H9 (cell line): ENCODE data around the gene CYTL1. TPM values are rescaled to one million over a fixed set of nuclear protein-coding genes. Genes with fewer than 3 reads are reported as not detected.
"Not testable (repeated sequence)": the region's sequence is repeated elsewhere in the genome, so short reads cannot be mapped to it uniquely, and the experiment has no call there.

Source experiments
- DNase-seq: peaks from one replicate; pipeline ENCODE4 v3.0.0-alpha.2; 2017
- H2AFZ ChIP-seq: one replicate; pipeline ENCODE4 v1.6.1; 2013; ENCODE audit warnings: mild to moderate bottlenecking, low read length, control low read depth, moderate library complexity
- H2AK5ac ChIP-seq: 2 replicates; pipeline ENCODE4 v1.6.1; 2013; ENCODE audit warnings: low read length, control low read depth, mixed read lengths; ENCODE audit not compliant: insufficient read length
- H2BK120ac ChIP-seq: one replicate; pipeline ENCODE4 v1.6.1; 2013; ENCODE audit warnings: low read depth, mild to moderate bottlenecking, low read length, control low read depth, inconsistent platforms; ENCODE audit not compliant: poor library complexity, severe bottlenecking
- H2BK12ac ChIP-seq: 2 replicates; pipeline ENCODE4 v1.6.1; 2013; ENCODE audit warnings: low read length, control low read depth, mixed read lengths, low read depth; ENCODE audit not compliant: insufficient read length
- H2BK15ac ChIP-seq: 2 replicates; pipeline ENCODE4 v1.6.1; 2013; ENCODE audit warnings: low read depth, low read length, control low read depth
- H2BK20ac ChIP-seq: one replicate; pipeline ENCODE4 v1.6.1; 2013; ENCODE audit warnings: low read depth, mild to moderate bottlenecking, low read length, control low read depth, inconsistent platforms; ENCODE audit not compliant: poor library complexity, severe bottlenecking
- H2BK5ac ChIP-seq: 2 replicates; pipeline ENCODE4 v1.6.1; 2013; ENCODE audit warnings: low read length, control low read depth, mixed read lengths; ENCODE audit not compliant: insufficient read length
- H3K14ac ChIP-seq: 2 replicates; pipeline ENCODE4 v1.6.1; 2013; ENCODE audit warnings: low read length, control low read depth; ENCODE audit not compliant: insufficient read depth
- H3K18ac ChIP-seq: 2 replicates; pipeline ENCODE4 v1.6.1; 2013; ENCODE audit warnings: low read depth, mild to moderate bottlenecking, mixed read lengths, low read length, control low read depth; ENCODE audit not compliant: insufficient read length
- H3K23ac ChIP-seq: 2 replicates; pipeline ENCODE4 v1.6.1; 2013; ENCODE audit warnings: low read length, control low read depth, mixed read lengths, low read depth; ENCODE audit not compliant: insufficient read length
- H3K23me2 ChIP-seq: 2 replicates; pipeline ENCODE4 v1.6.1; 2013; ENCODE audit warnings: low read depth, mild to moderate bottlenecking, mixed read lengths, low read length, control low read depth; ENCODE audit not compliant: insufficient read length, poor library complexity, severe bottlenecking
- H3K27ac ChIP-seq: 2 replicates; pipeline ENCODE4 v1.5.1; 2013; ENCODE audit warnings: low read length, control low read depth, mixed read lengths, low read depth; ENCODE audit not compliant: insufficient read length
- H3K27me3 ChIP-seq: 2 replicates; pipeline ENCODE4 v1.6.1; 2013; ENCODE audit warnings: low read length, control low read depth, inconsistent platforms; ENCODE audit not compliant: insufficient read depth
- H3K4ac ChIP-seq: 2 replicates; pipeline ENCODE4 v1.6.1; 2013; ENCODE audit warnings: low read depth, mild to moderate bottlenecking, control low read depth, inconsistent platforms, low read length, moderate library complexity
- H3K4me1 ChIP-seq: 2 replicates; pipeline ENCODE4 v1.6.1; 2013; ENCODE audit warnings: low read length, control low read depth, inconsistent platforms; ENCODE audit not compliant: insufficient read depth
- H3K4me2 ChIP-seq: 2 replicates; pipeline ENCODE4 v1.6.1; 2013; ENCODE audit warnings: low read length, control low read depth, mixed read lengths; ENCODE audit not compliant: insufficient read length, insufficient read depth
- H3K56ac ChIP-seq: 2 replicates; pipeline ENCODE4 v1.6.1; 2013; ENCODE audit warnings: low read depth, mild to moderate bottlenecking, mixed read lengths, low read length, control low read depth; ENCODE audit not compliant: insufficient read length
- H3K79me1 ChIP-seq: 2 replicates; pipeline ENCODE4 v1.6.1; 2013; ENCODE audit warnings: low read depth, mild to moderate bottlenecking, moderate library complexity, low read length, control low read depth, inconsistent platforms; ENCODE audit not compliant: insufficient read depth, poor library complexity, severe bottlenecking
- H3K79me2 ChIP-seq: 2 replicates; pipeline ENCODE4 v1.6.1; 2013; ENCODE audit warnings: low read length, control low read depth, inconsistent platforms; ENCODE audit not compliant: insufficient read depth
- H3K9ac ChIP-seq: 2 replicates; pipeline ENCODE4 v1.6.1; 2013; ENCODE audit warnings: low read length, control low read depth, mixed read lengths; ENCODE audit not compliant: insufficient read length; ENCODE audit errors: extremely low read depth
- H3K9me3 ChIP-seq: one replicate; pipeline ENCODE4 v1.6.1; 2013; ENCODE audit warnings: low read depth, low read length, inconsistent platforms; ENCODE audit not compliant: control insufficient read depth
- H3T11ph ChIP-seq: one replicate; pipeline ENCODE4 v1.6.1; 2013; ENCODE audit warnings: mild to moderate bottlenecking, low read length, control low read depth, inconsistent platforms
- H4K20me1 ChIP-seq: one replicate; pipeline ENCODE4 v1.6.1; 2013; ENCODE audit not compliant: control insufficient read depth, insufficient read length, insufficient read depth
- H4K5ac ChIP-seq: 2 replicates; pipeline ENCODE4 v1.6.1; 2013; ENCODE audit warnings: low read depth, mild to moderate bottlenecking, mixed read lengths, low read length, control low read depth; ENCODE audit not compliant: insufficient read length
- H4K8ac ChIP-seq: replicated peaks from 2 replicates; pipeline ENCODE4 v1.6.1; 2013; ENCODE audit warnings: low read length, control low read depth, mixed read lengths, low read depth; ENCODE audit not compliant: insufficient read length
- H4K91ac ChIP-seq: 2 replicates; pipeline ENCODE4 v1.6.1; 2013; ENCODE audit warnings: low read depth, mild to moderate bottlenecking, moderate library complexity, mixed read lengths, low read length, control low read depth; ENCODE audit not compliant: insufficient read length
- H3K27ac Mint-ChIP-seq, 3 experiments: 2 replicates in 2 of 3; 3 replicates in 1 of 3; pipeline ENCODE4 v1.8.0; 2020 to 2021; ENCODE audit warnings: mixed read lengths in 3 of 3, mild to moderate bottlenecking in 1 of 3, moderate library complexity in 1 of 3
- H3K27me3 Mint-ChIP-seq: 2 replicates; pipeline ENCODE4 v1.8.0; 2021; ENCODE audit warnings: low read depth, mild to moderate bottlenecking, moderate library complexity, mixed read lengths
- H3K36me3 Mint-ChIP-seq, 3 experiments: 2 replicates in 2 of 3; 3 replicates in 1 of 3; pipeline ENCODE4 v1.8.0; 2020 to 2021; ENCODE audit warnings: low read depth in 3 of 3, mixed read lengths in 3 of 3; ENCODE audit not compliant: insufficient read depth in 1 of 3
- H3K4me1 Mint-ChIP-seq, 2 experiments: 2 replicates each; pipeline ENCODE4 v1.8.0; 2020; ENCODE audit warnings: mixed read lengths in 2 of 2
- H3K4me3 Mint-ChIP-seq, 2 experiments: 2 replicates in 1 of 2; 3 replicates in 1 of 2; pipeline ENCODE4 v1.8.0; 2020 to 2021; ENCODE audit warnings: mild to moderate bottlenecking in 2 of 2, mixed read lengths in 2 of 2, moderate library complexity in 1 of 2
- H3K9me3 Mint-ChIP-seq, 2 experiments: 2 replicates in 1 of 2; 3 replicates in 1 of 2; pipeline ENCODE4 v1.8.0; 2020; ENCODE audit warnings: mild to moderate bottlenecking in 2 of 2, mixed read lengths in 2 of 2, moderate library complexity in 1 of 2
- WGBS: extraction: QIAGEN DNeasy Blood & Tissue Kit; methylation state at CpG from one replicate; pipeline ENCODE4 v1.1.7; 2013; ENCODE audit warnings: missing lambda C conversion rate, low lambda C conversion rate, mixed read lengths; ENCODE audit not compliant: insufficient read length; ENCODE audit errors: extremely low coverage; 5-methylcytosine and 5-hydroxymethylcytosine counted together
- total RNA-seq: library from RNA; stranded (reverse); gene quantifications from 2 replicates; pipeline ENCODE4 v1.2.1, GENCODE V29; 2021

CYTL1 gene
- total RNA-seq, 1 experiment from 2014 or later: 1.7 TPM

DNA sequence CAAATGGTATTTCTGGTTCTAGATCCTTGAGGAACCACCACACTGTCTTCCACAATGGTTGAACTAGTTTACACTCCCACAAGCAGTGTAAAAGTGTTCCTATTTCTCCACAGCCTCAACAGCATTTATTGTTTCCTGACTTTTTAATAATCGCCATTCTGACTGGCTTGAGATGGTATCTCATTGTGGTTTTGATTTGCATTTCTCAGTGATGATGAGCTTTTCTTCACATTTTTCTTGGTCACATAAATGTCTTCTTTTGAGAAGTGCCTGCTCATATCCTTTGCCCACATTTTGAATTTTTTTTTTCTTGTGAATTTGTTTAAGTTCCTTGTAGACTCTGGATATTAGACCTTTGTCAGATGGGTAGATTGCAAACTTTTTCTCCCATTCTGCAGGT lies 22.3 kb downstream of the CYTL1 start:
- H3K79me2 ChIP-seq, H2BK5ac ChIP-seq, H3K9me3 Mint-ChIP-seq, H3K27me3 ChIP-seq, H3K23ac ChIP-seq, H3K27ac Mint-ChIP-seq, H4K20me1 ChIP-seq, H2AK5ac ChIP-seq, H3K9ac ChIP-seq, H3K14ac ChIP-seq, H3K56ac ChIP-seq, H3K4me1 ChIP-seq, H2AFZ ChIP-seq, H3K18ac ChIP-seq, H4K91ac ChIP-seq, H2BK12ac ChIP-seq, H3T11ph ChIP-seq, H2BK20ac ChIP-seq, H2BK15ac ChIP-seq, H3K4ac ChIP-seq, H4K5ac ChIP-seq, H2BK120ac ChIP-seq, H3K36me3 Mint-ChIP-seq, H4K8ac ChIP-seq, DNase-seq, H3K23me2 ChIP-seq, H3K9me3 ChIP-seq, H3K4me3 Mint-ChIP-seq, H3K4me2 ChIP-seq, H3K27ac ChIP-seq, H3K79me1 ChIP-seq: not testable (repeated sequence)
- WGBS: no CpG with 5 or more reads among the region's 1 CpG
- Mint-ChIP-seq H3K27me3 (peaks cover 55% of the 10 kb centered on the region), H3K4me1 (peaks cover 10 to 14% of the 10 kb centered on the region in 2 experiments)
